SK-N-DZ (cell line): ENCODE results near the gene OR2AG2.

Experiments
- DNase-seq: peaks from one replicate; pipeline ENCODE4 v3.0.0-alpha.2; 2015; ENCODE audit warnings: low spot score

Gene OR2AG2

GRCh38 chr11:6742260-6742659 lies 29.5 kb downstream of the OR2AG2 start:
- DNase-seq, result no peak

DNA sequence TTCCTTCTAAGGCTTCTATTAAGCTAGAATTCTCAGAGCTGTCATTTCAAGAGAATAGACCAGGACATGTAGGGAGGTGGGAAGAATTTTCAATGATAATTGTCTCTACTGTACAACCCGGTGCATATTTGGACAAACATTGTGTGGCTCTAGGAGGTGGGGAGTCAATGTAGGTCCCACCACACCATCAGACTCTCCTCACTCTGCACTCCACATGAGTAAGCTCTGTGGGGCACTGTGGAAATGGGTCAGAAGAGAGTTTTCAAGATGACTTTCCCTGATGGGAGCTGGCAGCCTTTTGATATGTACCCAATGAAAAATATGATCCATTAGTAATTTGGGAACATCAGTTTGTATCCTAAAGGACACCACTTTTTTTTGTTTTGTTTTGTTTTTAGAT lies 33.2 kb downstream of the OR2AG2 start:
- DNase-seq, result no peak

- DNase-seq, result peak; percentile 35
Measured at GRCh38 chr11:6737872-6738466, 33.8 kb downstream of the OR2AG2 start.

DNA sequence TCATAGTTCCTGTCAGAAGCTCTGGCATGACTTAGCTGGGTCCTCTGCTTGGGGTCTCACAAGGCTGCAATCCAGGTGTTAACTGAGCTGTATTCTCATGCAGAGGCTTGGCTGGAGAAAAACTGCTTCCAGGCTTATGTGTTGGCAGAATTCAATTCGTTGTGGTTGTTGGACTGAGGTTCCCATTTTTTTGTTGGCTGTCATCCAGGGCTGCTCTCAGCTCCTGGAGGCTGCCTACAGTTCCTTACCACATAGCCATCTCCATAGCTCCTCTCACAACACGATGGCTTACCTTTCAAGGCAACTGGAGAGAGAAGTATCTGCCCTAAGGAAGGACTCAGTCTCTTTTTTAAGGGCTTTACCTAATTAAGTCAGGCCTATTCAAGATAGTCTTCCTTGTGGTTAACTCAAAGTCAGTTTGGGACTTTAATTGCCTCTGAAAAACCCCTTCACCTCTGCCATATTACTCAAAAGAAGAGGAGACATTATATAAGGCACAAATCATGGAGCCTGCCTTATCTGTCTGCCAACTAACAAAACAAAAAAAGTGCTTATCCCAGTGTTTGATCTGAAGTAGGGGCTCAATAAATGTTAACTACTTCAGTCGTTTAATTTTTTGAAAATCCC lies 35.2 kb downstream of the OR2AG2 start:
- DNase-seq, result no peak

DNA sequence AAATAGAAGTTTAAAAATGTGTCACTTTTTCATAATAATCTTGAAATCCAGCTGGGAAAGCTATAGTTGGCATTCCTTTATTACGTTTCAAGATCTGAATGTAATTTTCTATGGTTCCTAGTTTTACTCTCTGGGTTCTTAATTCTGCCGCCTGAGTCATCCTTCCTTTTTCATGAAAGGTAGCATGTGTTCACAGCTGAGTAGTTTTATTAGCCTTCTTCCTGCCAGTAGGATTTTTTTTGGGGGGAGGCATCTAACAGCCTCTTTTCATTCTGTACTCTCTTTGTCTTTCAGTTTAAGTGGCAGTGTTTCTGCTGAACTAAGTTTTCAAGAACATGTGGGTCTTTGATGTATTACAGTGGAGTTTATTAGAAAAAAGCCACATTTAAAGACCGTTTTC lies 36.5 kb downstream of the OR2AG2 start:
- no peak for DNase-seq

DNA sequence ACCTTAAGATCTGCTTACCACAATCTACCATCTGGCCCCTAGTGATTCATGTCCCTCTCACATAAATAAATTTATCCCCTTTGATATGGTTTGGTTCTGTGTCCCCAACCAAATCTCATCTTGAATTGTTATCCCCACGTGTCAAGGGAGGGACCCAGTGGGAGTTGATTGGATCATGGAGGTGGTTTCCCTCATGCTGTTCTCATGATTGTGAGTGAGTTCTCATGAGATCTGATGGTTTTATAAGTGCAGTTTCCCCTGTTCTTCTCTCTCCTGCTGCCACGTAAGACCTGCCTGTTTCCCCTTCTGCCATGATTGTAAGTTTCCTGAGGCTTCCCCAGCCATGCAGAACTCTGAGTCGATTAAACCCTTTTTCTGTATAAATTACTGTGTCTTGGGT lies 37.2 kb downstream of the OR2AG2 start:
- DNase-seq, result no peak

DNA sequence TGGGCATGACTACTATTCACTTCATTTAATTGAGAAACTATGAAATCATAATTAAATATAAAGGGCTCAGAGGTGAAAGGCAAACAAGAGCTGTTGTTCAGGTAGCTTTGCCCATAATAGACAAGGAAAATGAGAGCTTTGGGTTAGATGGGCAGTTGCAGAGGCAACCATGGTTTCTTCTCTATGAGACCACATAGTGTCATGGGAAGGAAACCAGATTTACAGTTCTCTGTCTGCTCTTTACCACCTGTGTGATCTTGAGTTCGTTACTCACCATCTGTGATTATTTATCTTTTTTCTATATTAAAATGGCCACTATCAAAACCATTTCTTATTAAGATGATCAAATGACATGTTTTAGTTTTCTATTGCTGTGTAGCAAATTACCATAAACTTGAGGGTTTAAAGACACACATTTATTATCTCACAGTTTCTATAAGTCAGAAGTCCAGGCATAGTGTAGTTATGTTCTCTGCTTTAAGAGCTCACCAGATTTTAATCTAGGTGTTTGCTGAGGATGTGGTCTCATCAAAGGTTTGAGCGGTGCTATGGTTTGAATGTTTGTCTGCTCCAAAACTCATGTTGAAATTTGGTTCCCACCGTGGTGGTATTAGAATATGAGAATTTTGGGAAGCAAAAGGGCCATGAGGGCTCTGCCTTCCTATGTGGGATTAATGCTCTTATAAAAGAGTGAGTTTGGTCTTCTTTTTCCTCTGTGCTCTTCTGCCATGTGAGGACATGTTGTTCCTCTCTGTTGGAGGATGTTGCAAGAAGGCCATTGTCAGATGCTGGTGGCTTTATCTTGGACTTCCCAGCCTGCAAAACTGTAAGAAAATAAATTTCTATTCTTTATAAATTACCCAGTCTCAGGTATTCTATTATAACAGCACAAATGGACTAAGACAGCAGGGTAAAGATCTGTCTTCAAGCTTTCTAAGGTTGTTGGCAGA lies 38.2 kb downstream of the OR2AG2 start:
- DNase-seq, result no peak

DNA sequence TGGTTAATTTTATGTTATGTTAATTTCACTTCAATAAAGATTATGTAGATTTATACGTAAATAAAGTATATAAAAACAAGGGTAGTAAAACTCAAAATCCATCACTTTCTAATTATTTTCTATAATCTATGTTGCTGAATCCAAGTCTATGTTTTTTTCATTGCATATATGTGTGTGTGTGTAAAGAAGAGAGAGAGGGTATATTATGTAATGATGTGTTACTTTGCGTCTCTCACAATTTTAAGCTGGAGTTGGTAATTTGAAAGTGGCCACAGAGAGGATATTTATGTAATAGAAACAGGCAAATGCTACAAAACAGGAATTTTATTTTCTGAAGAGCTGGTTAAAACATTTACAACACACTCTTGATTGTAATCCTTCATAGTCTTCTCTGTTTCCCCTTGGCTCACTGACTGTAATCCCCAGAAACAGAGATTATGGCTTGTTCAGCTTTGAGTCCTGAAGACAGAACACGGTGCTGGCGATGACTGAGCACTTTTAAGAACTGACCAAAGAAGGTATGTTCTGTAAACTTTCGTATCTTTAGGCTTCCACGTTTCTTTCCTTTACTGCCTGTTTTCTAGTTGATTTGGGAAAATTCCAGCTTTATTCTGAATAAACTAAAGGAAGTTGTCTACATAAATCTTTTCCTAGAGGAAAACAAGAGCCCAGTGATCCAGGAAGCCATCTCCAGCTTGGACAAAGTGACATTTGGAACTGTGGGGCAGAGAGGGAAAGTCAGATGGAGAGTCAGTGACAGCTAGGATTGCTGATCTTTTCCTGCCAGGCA lies 43.6 kb downstream of the OR2AG2 start:
- DNase-seq, result no peak

- DNase-seq, result no peak
Measured at GRCh38 chr11:6725386-6725896, 46.3 kb downstream of the OR2AG2 start.

- DNase-seq, result no peak
Measured at GRCh38 chr11:6724013-6724412, 47.8 kb downstream of the OR2AG2 start.

- no peak for DNase-seq
Measured at GRCh38 chr11:6721343-6721742, 50.4 kb downstream of the OR2AG2 start.

GRCh38 chr11:6719576-6719975 lies 52.2 kb downstream of the OR2AG2 start:
- DNase-seq, result no peak

DNA sequence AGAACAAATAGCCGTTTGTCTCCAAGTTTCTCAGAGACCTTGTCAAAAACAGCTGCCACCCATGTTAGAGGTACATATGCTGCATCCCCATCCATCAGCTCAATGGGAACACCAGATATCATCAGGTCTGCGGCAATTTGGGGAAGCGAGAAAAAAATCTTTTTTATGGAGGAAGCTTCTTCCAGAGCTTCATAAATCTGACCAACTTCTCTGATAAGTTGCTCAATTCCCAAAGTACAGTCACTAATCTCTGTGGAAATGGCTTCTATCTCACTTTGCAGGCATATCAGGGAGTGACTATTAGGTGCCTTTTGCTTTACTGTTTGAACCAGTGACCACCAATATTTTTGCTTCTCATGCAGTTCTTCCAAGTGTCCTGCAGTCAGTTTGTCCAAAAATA lies 54.4 kb downstream of the OR2AG2 start:
- no peak for DNase-seq
